NB4 (cell line): ENCODE measurements around the gene IFTAP.

Experiments
- MYC ChIP-seq: IDR thresholded peaks from 2 replicates; pipeline ENCODE4 v1.6.1; 2011; ENCODE audit warnings: low read depth, low read length
- POLR2A ChIP-seq: IDR thresholded peaks from 2 replicates; pipeline ENCODE4 v1.6.1; 2011; ENCODE audit warnings: mild to moderate bottlenecking; ENCODE audit not compliant: insufficient read length; ENCODE audit errors: extremely low read depth
- TF ChIP-seq, protein P1 (sequence below): IDR thresholded peaks from one replicate; pipeline ENCODE4 v1.5.1; 2012; ENCODE audit warnings: low read depth, low read length
- TF ChIP-seq, protein P2 (sequence below): IDR thresholded peaks from 2 replicates; pipeline ENCODE4 v1.6.1; 2011; ENCODE audit warnings: low read depth, low read length

GRCh38 chr11:36590513-36590912 lies 3.8 kb upstream of the IFTAP start:
- TF ChIP-seq, protein P1, sequence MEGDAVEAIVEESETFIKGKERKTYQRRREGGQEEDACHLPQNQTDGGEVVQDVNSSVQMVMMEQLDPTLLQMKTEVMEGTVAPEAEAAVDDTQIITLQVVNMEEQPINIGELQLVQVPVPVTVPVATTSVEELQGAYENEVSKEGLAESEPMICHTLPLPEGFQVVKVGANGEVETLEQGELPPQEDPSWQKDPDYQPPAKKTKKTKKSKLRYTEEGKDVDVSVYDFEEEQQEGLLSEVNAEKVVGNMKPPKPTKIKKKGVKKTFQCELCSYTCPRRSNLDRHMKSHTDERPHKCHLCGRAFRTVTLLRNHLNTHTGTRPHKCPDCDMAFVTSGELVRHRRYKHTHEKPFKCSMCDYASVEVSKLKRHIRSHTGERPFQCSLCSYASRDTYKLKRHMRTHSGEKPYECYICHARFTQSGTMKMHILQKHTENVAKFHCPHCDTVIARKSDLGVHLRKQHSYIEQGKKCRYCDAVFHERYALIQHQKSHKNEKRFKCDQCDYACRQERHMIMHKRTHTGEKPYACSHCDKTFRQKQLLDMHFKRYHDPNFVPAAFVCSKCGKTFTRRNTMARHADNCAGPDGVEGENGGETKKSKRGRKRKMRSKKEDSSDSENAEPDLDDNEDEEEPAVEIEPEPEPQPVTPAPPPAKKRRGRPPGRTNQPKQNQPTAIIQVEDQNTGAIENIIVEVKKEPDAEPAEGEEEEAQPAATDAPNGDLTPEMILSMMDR, result no peak
- TF ChIP-seq POLR2A (no peak), MYC (no peak)
- TF ChIP-seq, protein P2, sequence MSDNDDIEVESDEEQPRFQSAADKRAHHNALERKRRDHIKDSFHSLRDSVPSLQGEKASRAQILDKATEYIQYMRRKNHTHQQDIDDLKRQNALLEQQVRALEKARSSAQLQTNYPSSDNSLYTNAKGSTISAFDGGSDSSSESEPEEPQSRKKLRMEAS, result no peak
